Brain pericyte (primary cell): ENCODE data around the gene ARNT2.
"Not testable (repeated sequence)": the region's sequence is repeated elsewhere in the genome, so short reads cannot be mapped to it uniquely, and the experiment has no call there.

ENCODE experiments used
- DNase-seq: peaks from one replicate; pipeline ENCODE4 v3.0.0-alpha.2; 2012; ENCODE audit warnings: low read depth, low spot score

The ARNT2 gene

GRCh38 chr15:80615783-80616391, 211.7 kb downstream of the ARNT2 start:
- no peak for DNase-seq

GRCh38 chr15:80618685-80619400, 214.7 kb downstream of the ARNT2 start:
- no peak for DNase-seq

- DNase-seq, result no peak
These were observed 215.5 kb downstream of the ARNT2 start for GRCh38 chr15:80619680-80620079.

- DNase-seq, result no peak
These were observed 216.0 kb downstream of the ARNT2 start for GRCh38 chr15:80620141-80620540.

GRCh38 chr15:80620931-80621330, 216.7 kb downstream of the ARNT2 start:
- DNase-seq, result no peak

- no peak for DNase-seq
These were observed 222.5 kb downstream of the ARNT2 start for GRCh38 chr15:80626643-80627120.

- no peak for DNase-seq
These were observed 225.2 kb downstream of the ARNT2 start for GRCh38 chr15:80629355-80629754.

GRCh38 chr15:80630981-80631380, 226.8 kb downstream of the ARNT2 start:
- DNase-seq, result no peak

- DNase-seq, result no peak
These were observed 229.0 kb downstream of the ARNT2 start for GRCh38 chr15:80633221-80633620.

GRCh38 chr15:80635953-80636352, 231.8 kb downstream of the ARNT2 start:
- no peak for DNase-seq

GRCh38 chr15:80636675-80637074, 232.5 kb downstream of the ARNT2 start:
- no peak for DNase-seq

- DNase-seq, result no peak
These were observed 233.6 kb downstream of the ARNT2 start for GRCh38 chr15:80637747-80638146.

- DNase-seq, result no peak
These were observed 234.5 kb downstream of the ARNT2 start for GRCh38 chr15:80638553-80639167.

GRCh38 chr15:80639168-80639555, 235.0 kb downstream of the ARNT2 start:
- DNase-seq, result no peak

GRCh38 chr15:80640531-80641121, 236.4 kb downstream of the ARNT2 start:
- DNase-seq, result no peak

- DNase-seq, result no peak
These were observed 237.2 kb downstream of the ARNT2 start for GRCh38 chr15:80641384-80641783.

GRCh38 chr15:80643431-80643951, 239.3 kb downstream of the ARNT2 start:
- no peak for DNase-seq

- DNase-seq, result no peak
These were observed 241.4 kb downstream of the ARNT2 start for GRCh38 chr15:80645494-80646065.

GRCh38 chr15:80647424-80647823, 243.2 kb downstream of the ARNT2 start:
- DNase-seq, result not testable (repeated sequence)
